ENCODE measurements around the gene PATJ. TPM values are rescaled to one million over a fixed set of nuclear protein-coding genes. Genes with fewer than 3 reads are reported as not detected.

The PATJ gene
- total RNA-seq, 4 donors from 2014 or later = 119 to 299 (median 149) TPM

DNA sequence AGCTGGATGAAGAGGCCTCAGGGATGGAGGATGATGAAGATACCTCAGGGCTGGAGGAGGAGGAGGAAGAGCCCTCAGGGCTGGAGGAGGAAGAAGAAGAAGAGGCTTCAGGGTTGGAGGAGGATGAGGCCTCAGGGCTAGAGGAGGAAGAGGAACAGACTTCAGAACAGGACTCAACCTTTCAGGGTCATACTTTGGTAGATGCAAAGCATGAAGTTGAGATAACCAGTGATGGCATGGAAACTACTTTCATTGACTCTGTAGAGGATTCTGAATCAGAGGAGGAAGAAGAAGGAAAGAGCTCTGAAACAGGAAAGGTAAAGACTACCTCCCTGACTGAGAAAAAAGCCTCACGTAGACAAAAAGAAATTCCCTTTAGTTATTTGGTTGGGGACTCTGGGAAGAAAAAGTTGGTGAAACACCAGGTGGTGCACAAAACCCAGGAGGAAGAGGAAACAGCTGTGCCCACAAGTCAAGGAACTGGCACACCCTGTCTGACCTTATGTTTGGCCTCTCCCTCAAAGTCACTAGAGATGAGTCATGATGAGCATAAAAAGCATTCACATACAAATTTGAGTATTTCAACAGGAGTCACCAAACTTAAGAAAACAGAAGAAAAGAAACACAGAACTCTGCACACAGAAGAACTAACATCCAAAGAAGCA lies 467.8 kb downstream of the PATJ start:
- peaks cover 11 to 13% of the 10 kb centered on the region in 2 donors for H3K9me3 ChIP-seq
- no peaks in the 10 kb centered on the region for H3K36me3 ChIP-seq
- WGBS, 2 donors (ENCODE audit: low coverage in 1 of 2) = 67 to 76% methylated on average over 1 of the region's 1 CpG
- in situ Hi-C loops (cut with MboI; ENCODE audit: low pct_ligation_motif_present in 1 of 4, low pct_unique_long_range_greater_than_20kb in 1 of 4, low sequenced_read_pairs in 3 of 4) (no loop called here), intact Hi-C loops (cut with DNase I; ENCODE audit: low total_unique reads) (no loop called here)
- H3K4me3 ChIP-seq = no peak overlapping the region
- H3K27me3 ChIP-seq = no peaks in the 10 kb centered on the region
- TF ChIP-seq EP300 (IDR thresholded peaks at IDR 0.05; ENCODE audit: low read depth) = no peak
- TF ChIP-seq, protein P1, sequence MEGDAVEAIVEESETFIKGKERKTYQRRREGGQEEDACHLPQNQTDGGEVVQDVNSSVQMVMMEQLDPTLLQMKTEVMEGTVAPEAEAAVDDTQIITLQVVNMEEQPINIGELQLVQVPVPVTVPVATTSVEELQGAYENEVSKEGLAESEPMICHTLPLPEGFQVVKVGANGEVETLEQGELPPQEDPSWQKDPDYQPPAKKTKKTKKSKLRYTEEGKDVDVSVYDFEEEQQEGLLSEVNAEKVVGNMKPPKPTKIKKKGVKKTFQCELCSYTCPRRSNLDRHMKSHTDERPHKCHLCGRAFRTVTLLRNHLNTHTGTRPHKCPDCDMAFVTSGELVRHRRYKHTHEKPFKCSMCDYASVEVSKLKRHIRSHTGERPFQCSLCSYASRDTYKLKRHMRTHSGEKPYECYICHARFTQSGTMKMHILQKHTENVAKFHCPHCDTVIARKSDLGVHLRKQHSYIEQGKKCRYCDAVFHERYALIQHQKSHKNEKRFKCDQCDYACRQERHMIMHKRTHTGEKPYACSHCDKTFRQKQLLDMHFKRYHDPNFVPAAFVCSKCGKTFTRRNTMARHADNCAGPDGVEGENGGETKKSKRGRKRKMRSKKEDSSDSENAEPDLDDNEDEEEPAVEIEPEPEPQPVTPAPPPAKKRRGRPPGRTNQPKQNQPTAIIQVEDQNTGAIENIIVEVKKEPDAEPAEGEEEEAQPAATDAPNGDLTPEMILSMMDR (IDR thresholded peaks at IDR 0.05) = no peak
- TF ChIP-seq POLR2A (IDR thresholded peaks at IDR 0.05) = no peak
- no peak for TF ChIP-seq POLR2AphosphoS5 (IDR thresholded peaks at IDR 0.05)
- H3K4me1 ChIP-seq = no peaks in the 10 kb centered on the region
- H3K27ac ChIP-seq = peak overlapping the region in 1 of 4 donors; percentile 9
- no peak for DNase-seq

DNA sequence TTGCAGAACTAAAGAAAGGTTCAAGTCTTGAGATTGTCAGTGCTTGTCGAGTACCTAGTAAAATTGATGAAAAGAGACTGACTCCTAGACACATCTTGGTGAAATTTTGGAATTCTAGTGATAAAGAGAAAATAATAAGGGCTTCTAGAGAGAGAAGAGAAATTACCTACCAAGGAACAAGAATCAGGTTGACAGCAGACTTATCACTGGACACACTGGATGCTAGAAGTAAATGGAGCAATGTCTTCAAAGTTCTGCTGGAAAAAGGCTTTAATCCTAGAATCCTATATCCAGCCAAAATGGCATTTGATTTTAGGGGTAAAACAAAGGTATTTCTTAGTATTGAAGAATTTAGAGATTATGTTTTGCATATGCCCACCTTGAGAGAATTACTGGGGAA lies 468.7 kb downstream of the PATJ start:
- Histone ChIP-seq H3K36me3 (no peaks in the 10 kb centered on the region), H3K4me3 (no peak overlapping the region), H3K4me1 (no peaks in the 10 kb centered on the region), H3K27me3 (no peaks in the 10 kb centered on the region), H3K27ac (no peak overlapping the region), H3K9me3 (peaks cover 11 to 13% of the 10 kb centered on the region in 2 donors)
- intact Hi-C loops (cut with DNase I; ENCODE audit: low total_unique reads) (no loop called here), in situ Hi-C loops (cut with MboI; ENCODE audit: low pct_ligation_motif_present in 1 of 4, low pct_unique_long_range_greater_than_20kb in 1 of 4, low sequenced_read_pairs in 3 of 4) (no loop called here)
- WGBS, 2 donors (ENCODE audit: low coverage in 1 of 2) = 92% methylated on average over 1 of the region's 1 CpG
- no peak for TF ChIP-seq POLR2AphosphoS5 (IDR thresholded peaks at IDR 0.05)
- no peak for TF ChIP-seq POLR2A (IDR thresholded peaks at IDR 0.05)
- TF ChIP-seq, protein P1 (IDR thresholded peaks at IDR 0.05) = no peak
- DNase-seq = no peak

DNA sequence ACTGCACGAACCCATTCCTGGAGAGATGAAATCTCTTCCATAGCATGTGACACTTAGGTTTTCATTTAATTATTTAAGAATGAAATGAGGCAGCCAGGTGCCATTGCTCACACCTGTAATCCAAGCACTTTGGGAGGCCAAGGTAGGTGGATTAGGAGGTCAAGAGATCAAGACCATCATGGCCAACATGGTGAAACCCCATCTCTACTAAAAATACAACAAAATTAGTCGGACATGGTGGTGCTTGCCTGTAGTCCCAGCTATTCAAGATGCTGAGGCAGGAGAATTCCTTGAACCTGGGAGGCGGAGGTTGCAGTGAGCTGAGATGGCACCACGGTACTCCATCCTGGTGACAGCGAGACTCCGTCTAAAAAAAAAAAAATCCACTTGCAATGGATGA lies 470.1 kb downstream of the PATJ start:
- no peaks in the 10 kb centered on the region for H3K27me3 ChIP-seq
- in situ Hi-C loops (cut with MboI; ENCODE audit: low pct_ligation_motif_present in 1 of 4, low pct_unique_long_range_greater_than_20kb in 1 of 4, low sequenced_read_pairs in 3 of 4) = no loop called here

DNA sequence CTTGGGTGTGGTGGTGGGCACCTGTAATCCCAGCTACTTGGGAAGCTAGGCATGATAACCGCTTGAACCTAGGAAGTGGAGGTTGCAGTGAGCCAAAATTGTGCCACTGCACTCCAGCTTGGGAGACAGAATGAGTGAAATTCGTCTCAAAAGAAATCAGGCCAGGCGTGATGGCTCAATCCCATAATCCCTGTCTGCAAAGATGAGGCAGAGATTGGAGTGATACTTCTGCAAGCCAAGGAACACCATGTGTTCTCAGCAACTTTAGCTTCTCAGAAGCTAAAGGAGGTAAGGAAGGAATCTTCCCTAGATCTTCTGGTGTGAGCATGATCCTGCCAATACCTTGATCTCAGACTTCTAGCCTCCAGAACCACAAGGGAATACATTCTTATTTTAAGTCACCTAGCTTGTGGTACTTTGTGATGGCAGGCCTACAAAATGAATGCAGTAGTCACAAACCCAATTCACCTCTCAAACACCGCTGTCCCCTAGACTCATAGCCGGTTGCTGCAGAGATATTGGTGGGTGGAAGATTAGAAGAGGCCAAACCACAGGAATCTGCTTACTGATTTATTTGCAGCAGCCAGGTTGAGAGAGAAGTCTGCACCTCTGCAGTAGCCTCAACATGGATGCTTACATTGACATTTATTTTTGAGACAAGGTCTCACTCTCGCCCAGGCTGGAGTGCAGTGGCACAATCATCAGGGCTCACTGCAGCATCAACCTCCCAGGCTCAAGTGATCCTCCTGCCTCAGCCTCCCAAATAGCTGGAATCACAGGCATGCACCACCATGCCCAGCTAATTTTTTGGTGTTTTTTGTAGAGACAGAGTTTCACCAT lies 471.0 kb downstream of the PATJ start:
- in situ Hi-C loops (cut with MboI; ENCODE audit: low pct_ligation_motif_present in 1 of 4, low pct_unique_long_range_greater_than_20kb in 1 of 4, low sequenced_read_pairs in 3 of 4) (no loop called here), intact Hi-C loops (cut with DNase I; ENCODE audit: low total_unique reads) (no loop called here)
- no peak overlapping the region for H3K27ac ChIP-seq
- no peak for DNase-seq
- H3K36me3 ChIP-seq = no peaks in the 10 kb centered on the region
- WGBS, 2 donors (ENCODE audit: low coverage in 1 of 2) = 60 to 88% methylated on average over 2 to 6 of the region's 6 CpGs
- H3K4me1 ChIP-seq = no peaks in the 10 kb centered on the region
- no peaks in the 10 kb centered on the region for H3K27me3 ChIP-seq
- H3K9me3 ChIP-seq = peaks cover 11 to 13% of the 10 kb centered on the region in 2 donors
- TF ChIP-seq POLR2A (IDR thresholded peaks at IDR 0.05) (no peak), POLR2AphosphoS5 (IDR thresholded peaks at IDR 0.05) (no peak), EP300 (IDR thresholded peaks at IDR 0.05; ENCODE audit: low read depth) (no peak)
- TF ChIP-seq, protein P1 (IDR thresholded peaks at IDR 0.05) = no peak
- no peak overlapping the region for H3K4me3 ChIP-seq

More for the DNA sequence above, 470.1 kb downstream of the PATJ start:
- Histone ChIP-seq H3K4me3 (no peak overlapping the region), H3K27ac (no peak overlapping the region), H3K36me3 (no peaks in the 10 kb centered on the region), H3K4me1 (no peaks in the 10 kb centered on the region), H3K9me3 (peaks cover 11 to 13% of the 10 kb centered on the region in 2 donors)
- intact Hi-C loops (cut with DNase I; ENCODE audit: low total_unique reads) = no loop called here
- DNase-seq = no peak
- 88 to 96% methylated on average over 6 of the region's 6 CpGs for WGBS, 2 donors (ENCODE audit: low coverage in 1 of 2)
- TF ChIP-seq POLR2A (IDR thresholded peaks at IDR 0.05) = no peak
- no peak for TF ChIP-seq POLR2AphosphoS5 (IDR thresholded peaks at IDR 0.05)
- TF ChIP-seq, protein P1 (IDR thresholded peaks at IDR 0.05) = no peak
- TF ChIP-seq EP300 (IDR thresholded peaks at IDR 0.05; ENCODE audit: low read depth) = no peak
